Colonic mucosa (tissue), 4 donors: ENCODE results near the gene FHIP1B. TPM values are rescaled to one million over a fixed set of nuclear protein-coding genes. Genes with fewer than 3 reads are reported as not detected.

Experiments
- DNase-seq: peaks from one replicate; pipeline ENCODE4 v3.0.0-alpha.2; 2020
- H3K27ac ChIP-seq: fragments of 200-600 bp; one replicate; pipeline ENCODE4 v1.8.0; 2021
- H3K27me3 ChIP-seq: fragments of 200-600 bp; one replicate; pipeline ENCODE4 v1.8.0; 2021
- H3K36me3 ChIP-seq: fragments of 200-600 bp; one replicate; pipeline ENCODE4 v1.8.0; 2021
- H3K4me1 ChIP-seq: fragments of 200-600 bp; one replicate; pipeline ENCODE4 v1.8.0; 2021; ENCODE audit warnings: mild to moderate bottlenecking
- H3K4me3 ChIP-seq: fragments of 200-600 bp; one replicate; pipeline ENCODE4 v1.8.0; 2021
- H3K9ac ChIP-seq, 2 donors: one replicate each; pipeline ENCODE4 v1.7.0; 2013; ENCODE audit warnings: control low read depth in 2 of 2, low read depth in 2 of 2, low read length in 2 of 2
- H3K9me3 ChIP-seq: fragments of 200-600 bp; one replicate; pipeline ENCODE4 v1.8.0; 2021
- intact Hi-C: fragments of 100-400 bp; cut with DNase I; formaldehyde crosslinking; loops from one replicate; pipeline ENCODE4 v1.14.1; 2022
- total RNA-seq, 2 donors: library from RNA; stranded (reverse); fragmentation: NEBNext Ultra II Directional in 1 of 2; extraction: Animal tissue kit (Norgen Biotek cat#: 25700) in 1 of 2; gene quantifications; one replicate each; pipeline ENCODE4 v1.2.1, GENCODE V29; 2021
- TF ChIP-seq, protein P1 (sequence below): fragments of 200-600 bp; IDR thresholded peaks from one replicate; pipeline ENCODE4 v1.8.0; 2022; ENCODE audit warnings: antibody characterized with exemption, mild to moderate bottlenecking
- donor health status: healthy.
- donor health status: DM: no; HTN: no; CAD: no.
- donor health status: DM: no; HTN: no; CAD: no.

FHIP1B gene
- total RNA-seq, 2 donors from 2014 or later, result 84.6 to 107 TPM

DNA sequence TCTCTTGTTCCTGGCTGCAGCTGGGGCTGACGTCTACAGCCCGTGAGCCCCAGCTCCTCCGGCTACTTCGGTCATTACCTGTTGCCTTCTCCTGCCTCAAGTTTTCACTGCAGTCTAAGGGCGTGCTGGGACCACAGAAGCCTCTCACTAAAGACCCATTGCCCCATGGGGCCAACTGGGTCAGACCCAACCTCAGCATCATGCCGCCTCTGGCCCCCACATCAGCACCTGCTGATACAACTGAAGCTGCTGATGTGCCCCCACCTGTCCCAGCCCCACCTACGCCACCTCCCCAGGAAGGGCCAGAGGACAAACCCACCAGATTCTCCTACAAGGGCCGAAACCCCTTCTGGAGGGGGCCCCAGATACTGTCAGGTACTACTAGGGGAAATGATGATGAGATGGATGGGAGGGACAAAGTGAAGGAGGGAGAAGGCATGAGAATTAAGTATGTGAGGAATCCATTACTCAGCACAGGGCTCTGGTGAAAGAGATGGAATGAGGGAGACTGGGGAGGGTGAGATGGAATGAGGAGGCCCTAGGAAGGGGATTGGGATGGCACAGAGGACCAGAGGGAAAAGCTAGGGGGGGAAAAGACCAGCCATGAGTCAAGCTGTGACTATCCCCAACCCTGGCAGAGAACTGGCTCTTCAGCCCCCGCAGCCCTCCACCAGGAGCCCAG, 24.0 kb downstream of the FHIP1B start:
- intact Hi-C loops, result no loop called here
- H3K36me3 ChIP-seq, result peaks cover 11% of the 10 kb centered on the region
- no peaks in the 10 kb centered on the region for H3K4me1 ChIP-seq
- H3K9me3 ChIP-seq, result no peaks in the 10 kb centered on the region
- H3K27ac ChIP-seq, result no peak overlapping the region
- H3K27me3 ChIP-seq, result no peaks in the 10 kb centered on the region
- DNase-seq, result no peak
- TF ChIP-seq, protein P1, sequence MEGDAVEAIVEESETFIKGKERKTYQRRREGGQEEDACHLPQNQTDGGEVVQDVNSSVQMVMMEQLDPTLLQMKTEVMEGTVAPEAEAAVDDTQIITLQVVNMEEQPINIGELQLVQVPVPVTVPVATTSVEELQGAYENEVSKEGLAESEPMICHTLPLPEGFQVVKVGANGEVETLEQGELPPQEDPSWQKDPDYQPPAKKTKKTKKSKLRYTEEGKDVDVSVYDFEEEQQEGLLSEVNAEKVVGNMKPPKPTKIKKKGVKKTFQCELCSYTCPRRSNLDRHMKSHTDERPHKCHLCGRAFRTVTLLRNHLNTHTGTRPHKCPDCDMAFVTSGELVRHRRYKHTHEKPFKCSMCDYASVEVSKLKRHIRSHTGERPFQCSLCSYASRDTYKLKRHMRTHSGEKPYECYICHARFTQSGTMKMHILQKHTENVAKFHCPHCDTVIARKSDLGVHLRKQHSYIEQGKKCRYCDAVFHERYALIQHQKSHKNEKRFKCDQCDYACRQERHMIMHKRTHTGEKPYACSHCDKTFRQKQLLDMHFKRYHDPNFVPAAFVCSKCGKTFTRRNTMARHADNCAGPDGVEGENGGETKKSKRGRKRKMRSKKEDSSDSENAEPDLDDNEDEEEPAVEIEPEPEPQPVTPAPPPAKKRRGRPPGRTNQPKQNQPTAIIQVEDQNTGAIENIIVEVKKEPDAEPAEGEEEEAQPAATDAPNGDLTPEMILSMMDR, result no peak
- no peak overlapping the region for H3K4me3 ChIP-seq
- H3K9ac ChIP-seq, result no peak overlapping the region

DNA sequence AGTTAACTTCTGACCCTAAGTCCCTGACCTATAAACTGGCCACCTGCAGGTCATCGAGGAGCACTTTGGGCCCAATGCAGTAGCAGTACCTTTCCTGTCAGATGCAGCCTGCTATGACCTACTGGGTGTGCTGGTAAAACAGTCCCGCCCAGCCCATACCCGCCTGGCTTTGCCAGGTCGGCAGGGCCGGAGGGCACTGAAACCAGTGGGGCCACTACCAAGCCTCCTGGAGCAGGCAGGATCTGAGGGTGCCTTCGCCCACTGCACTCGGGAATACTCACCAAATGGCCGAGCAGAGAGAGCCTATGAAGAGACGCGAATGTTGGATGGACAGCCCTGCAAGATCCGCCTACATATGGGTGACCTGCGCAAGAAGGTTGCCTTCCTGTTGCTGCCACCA, 24.6 kb downstream of the FHIP1B start:
- Histone ChIP-seq H3K27me3 (no peaks in the 10 kb centered on the region), H3K9me3 (no peaks in the 10 kb centered on the region), H3K36me3 (peaks cover 8% of the 10 kb centered on the region), H3K4me3 (no peak overlapping the region), H3K27ac (no peak overlapping the region), H3K9ac (no peak overlapping the region), H3K4me1 (no peaks in the 10 kb centered on the region)
- intact Hi-C loops, result no loop called here
- TF ChIP-seq, protein P1, result no peak
- DNase-seq, result no peak

DNA sequence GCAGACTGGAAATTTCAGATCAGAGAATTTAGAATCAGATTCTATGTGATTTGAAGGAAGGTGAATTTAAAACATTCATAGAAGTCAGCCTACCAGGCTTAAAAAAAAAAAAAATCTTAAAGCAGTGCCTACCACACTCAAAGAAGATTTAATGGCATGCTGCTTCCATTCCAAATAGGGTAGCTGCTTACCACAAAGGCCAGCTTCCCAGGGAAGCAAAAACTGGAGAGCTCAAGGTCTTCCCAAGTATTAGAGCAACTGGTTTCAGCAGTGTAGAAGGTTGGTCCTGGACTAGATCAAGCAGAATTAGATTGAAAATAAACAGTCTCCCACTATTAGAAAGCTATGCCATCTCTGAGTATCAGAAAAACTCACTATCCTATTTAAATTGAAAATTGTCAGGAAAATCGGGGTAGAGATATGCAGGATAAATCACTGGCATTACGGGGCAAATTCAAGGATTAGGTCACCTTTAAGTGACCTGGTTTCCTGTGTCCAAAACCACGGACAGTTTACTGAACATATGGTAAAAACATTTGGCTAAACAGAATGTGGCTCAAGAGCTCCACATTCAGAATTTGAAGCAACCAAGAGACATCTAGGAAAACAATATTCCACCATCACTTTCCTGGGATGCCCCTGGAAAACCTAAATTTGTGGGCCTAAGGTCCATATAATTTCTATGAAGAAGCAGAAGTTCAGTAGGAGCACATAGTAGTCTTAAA, 27.8 kb downstream of the FHIP1B start:
- H3K27me3 ChIP-seq, result no peaks in the 10 kb centered on the region
- H3K36me3 ChIP-seq, result peaks cover 8% of the 10 kb centered on the region
- H3K4me3 ChIP-seq, result no peak overlapping the region
- TF ChIP-seq, protein P1, result no peak
- intact Hi-C loops, result no loop called here
- no peak for DNase-seq
- no peak overlapping the region for H3K27ac ChIP-seq
- H3K9me3 ChIP-seq, result no peaks in the 10 kb centered on the region
- H3K4me1 ChIP-seq, result no peaks in the 10 kb centered on the region
- H3K9ac ChIP-seq, result no peak overlapping the region

DNA sequence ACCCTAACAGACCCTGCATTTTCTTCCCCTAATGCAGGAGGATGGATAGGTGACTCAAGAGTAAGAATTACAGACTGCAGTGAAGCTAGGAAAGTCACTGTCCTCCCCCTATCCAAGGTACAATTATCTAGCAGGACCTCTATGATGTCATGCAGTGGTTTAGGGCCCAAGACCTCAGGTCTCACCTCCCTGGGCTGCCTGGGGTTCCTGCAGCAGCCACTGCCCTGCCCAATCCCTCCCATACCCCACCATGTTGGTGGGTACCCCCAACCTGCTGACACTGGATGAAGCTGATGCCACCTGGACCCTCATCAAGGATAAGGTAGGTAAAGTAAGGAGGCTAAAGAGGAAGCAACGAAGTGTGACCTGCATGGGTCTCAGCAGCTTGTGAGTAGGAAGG, 29.1 kb downstream of the FHIP1B start, which contains the start of gene C11orf42:
Gene C11orf42, plus strand, starts transcription at position 192 of the 400 bp plus-strand sequence. Its CDS starts 59 bp downstream, at position 251.
- H3K4me1 ChIP-seq, result no peaks in the 10 kb centered on the region
- no peaks in the 10 kb centered on the region for H3K36me3 ChIP-seq
- no peak within 1 kb of the TSS for H3K4me3 ChIP-seq
- H3K9me3 ChIP-seq, result no peaks in the 10 kb centered on the region
- H3K9ac ChIP-seq, result no peak within 1 kb of the TSS
- TF ChIP-seq, protein P1, result no peak
- no peak for DNase-seq
- H3K27ac ChIP-seq, result no peak within 1 kb of the TSS
- no peaks in the 10 kb centered on the region for H3K27me3 ChIP-seq
- intact Hi-C loops, result no loop called here

DNA sequence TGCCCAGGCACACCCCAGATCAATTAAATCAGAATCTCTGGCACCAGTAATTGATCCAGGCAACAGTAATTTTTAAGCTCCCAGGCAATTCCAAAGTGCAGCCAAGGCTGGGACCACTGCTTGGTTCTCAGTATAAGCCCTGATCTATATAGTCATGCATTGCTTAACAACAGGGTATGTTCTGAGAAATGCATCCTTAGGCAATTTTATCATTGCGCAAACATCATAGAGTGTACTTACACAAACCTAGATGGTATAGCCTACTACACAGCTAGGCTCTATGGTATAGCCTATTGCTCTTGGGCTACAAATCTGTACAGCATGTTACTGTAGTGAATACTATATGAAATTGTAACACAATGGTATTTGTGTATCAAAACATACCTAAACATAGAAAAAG, 29.7 kb downstream of the FHIP1B start:
- Histone ChIP-seq H3K27me3 (no peaks in the 10 kb centered on the region), H3K9me3 (no peaks in the 10 kb centered on the region), H3K4me1 (no peaks in the 10 kb centered on the region), H3K36me3 (no peaks in the 10 kb centered on the region), H3K9ac (no peak overlapping the region), H3K4me3 (no peak overlapping the region), H3K27ac (no peak overlapping the region)
- TF ChIP-seq, protein P1, result no peak
- DNase-seq, result no peak
- intact Hi-C loops, result no loop called here
